Stimulated activated CD8-positive, alpha-beta memory T cell treated with anti-CD3 and anti-CD28 coated beads, Interleukin-12 subunit alpha, Interleukin-12 subunit beta, amount 100 ng/mL, for 1 hour (primary cell): ENCODE measurements around the gene COCH.

Source experiments
- DNase-seq: peaks from one replicate; pipeline ENCODE4 v3.0.0-alpha.2; 2020; ENCODE audit warnings: low read depth

Gene COCH

DNA sequence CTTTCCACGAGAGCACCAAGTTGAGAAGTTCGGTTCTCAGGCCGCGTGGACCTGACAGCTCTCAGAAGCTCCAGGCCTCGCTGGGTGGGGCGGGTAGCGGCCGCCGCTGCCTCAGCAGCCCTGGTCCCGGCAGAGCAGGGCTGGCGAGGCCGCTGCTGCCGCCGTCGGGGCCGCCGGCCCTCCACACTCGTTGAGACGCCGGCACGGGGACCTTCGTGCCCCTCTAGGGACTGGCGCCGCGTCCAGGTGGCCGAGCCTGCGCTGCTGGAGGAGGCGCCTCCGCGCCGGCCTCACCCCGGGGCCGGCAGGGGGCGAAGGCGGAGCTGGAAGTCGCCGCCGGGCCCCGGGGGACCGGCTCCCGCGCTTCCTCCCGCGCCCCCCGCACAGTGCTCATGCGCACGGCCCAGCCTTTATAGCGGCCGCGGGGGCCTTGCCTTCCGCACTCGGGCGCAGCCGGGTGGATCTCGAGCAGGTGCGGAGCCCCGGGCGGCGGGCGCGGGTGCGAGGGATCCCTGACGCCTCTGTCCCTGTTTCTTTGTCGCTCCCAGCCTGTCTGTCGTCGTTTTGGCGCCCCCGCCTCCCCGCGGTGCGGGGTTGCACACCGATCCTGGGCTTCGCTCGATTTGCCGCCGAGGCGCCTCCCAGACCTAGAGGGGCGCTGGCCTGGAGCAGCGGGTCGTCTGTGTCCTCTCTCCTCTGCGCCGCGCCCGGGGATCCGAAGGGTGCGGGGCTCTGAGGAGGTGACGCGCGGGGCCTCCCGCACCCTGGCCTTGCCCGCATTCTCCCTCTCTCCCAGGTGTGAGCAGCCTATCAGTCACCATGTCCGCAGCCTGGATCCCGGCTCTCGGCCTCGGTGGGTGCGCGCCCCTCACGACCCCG is at the start of gene COCH:
Gene COCH, plus strand, starts transcription at position 440 of the 879 bp plus-strand sequence. Its CDS starts 380 bp downstream, at position 820.
- no peak for DNase-seq

GRCh38 chr14:30826070-30826469 is 48.3 kb upstream of the COCH start:
- DNase-seq: no peak

DNA sequence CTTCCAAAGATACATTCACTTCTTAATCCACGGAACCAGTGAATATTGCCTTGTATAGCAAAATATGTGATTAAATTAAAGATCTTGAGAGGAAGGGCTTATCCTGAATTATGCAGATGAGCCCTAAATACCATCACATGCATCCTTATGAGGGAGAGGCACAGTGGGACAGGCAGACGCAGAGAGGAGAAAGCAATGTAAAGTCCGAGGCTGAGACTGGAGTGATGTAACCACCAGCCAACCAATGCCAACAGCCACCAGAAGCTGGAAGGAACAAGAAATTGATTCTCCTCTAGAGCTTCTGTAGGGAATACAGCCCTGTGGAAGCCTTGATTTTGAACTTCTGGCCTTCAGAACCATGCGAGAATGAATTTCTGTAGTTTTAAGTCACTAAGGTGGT is 44.5 kb upstream of the COCH start:
- DNase-seq: no peak

- DNase-seq: no peak
Measured at GRCh38 chr14:30834353-30834752, 40.0 kb upstream of the COCH start.

DNA sequence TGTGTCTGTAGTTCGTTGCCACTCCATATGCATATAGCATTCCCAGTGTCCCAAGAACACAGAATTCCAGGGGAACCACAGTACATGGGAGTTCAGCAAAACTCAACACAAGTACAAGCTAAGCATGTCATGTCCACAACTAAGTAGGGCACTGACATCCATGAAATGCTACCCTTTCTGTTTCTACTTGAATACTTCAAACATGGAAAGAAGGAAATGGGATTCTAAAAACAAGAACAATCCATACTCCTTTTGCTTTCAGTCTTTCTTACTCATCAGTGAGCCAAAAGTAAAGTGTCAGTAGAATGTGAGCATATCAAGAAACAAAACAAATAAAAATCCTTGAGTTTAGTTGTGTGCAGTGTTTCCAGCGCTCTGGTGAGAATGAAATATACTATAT is 36.0 kb upstream of the COCH start:
- no peak for DNase-seq

GRCh38 chr14:30840086-30840779 is 34.1 kb upstream of the COCH start:
- no peak for DNase-seq

DNA sequence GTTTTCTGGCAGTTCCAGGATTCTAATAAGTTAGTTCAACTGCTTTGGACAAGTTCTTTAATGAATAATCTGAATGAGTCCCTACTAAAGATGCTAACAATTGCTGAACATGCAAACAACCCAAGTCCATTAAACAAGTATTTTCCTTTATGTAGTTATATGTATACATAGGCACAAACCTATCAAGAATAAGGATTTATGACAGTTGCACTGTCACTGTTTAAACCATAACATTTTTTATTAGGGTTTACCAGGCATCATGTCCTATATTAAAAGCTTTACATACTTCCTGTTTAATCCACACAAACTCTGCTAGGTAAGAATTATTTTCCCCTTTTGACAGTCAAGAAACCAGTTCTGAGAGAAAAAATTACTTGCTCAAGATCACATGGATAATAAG is 31.9 kb upstream of the COCH start:
- no peak for DNase-seq

DNA sequence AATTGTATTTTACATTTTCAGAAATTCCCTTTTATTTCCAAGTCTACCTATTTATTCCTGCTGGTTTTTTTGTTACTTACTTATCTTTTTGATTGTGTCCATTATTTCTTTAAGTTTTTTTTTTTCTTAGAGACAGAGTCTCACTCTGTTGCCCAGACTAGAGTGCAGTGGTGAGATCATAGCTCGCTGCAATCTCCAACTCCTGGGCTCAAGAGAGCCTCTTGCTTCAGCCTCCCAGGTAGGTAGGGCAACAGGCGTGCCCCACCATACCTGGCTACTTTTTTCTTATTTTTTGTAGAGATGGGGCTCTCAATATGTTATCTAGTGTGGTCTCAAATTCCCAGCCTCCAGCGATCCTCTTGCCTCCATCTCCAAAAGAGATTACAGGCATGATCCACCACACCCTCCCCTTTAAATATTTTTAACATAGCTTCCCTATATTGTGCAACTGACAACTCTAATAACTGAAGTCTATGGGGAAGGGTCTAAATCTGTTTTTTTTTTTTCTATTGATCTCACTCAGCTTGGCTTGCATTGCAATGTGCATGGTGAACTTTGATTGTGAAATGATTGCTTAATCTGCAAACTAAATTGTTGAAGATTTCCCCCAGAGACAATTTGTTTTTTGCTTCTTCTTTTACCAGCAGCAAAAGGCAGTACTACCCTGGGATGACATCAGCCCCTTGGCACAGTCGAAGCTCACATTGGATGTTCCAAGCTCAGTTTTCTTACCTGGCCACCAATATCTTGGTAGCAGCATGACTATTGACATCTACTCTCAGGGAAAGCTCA is 25.7 kb upstream of the COCH start:
- DNase-seq: no peak

GRCh38 chr14:30849354-30849753 is 25.0 kb upstream of the COCH start:
- DNase-seq: no peak

DNA sequence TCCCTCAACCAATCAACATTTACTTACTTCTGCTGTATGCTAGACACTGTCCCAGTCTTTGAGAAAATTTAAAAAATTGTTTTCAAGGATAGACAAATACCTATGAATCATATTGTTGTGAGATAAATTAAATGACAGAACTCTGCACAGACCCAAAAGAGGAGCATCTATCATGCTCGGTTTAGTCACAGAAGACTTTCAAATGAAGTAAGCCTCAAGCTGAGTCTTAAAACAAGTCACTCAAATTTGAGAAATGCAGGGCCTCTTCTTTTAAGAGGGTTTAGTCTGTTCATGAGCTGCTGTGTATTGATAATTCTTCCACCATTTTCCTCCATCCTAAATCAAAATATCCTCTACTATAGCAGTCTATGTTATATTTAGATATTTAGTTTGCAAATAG is 24.4 kb upstream of the COCH start:
- DNase-seq: no peak

GRCh38 chr14:30853946-30854345 is 20.4 kb upstream of the COCH start:
- no peak for DNase-seq

- DNase-seq: no peak
Measured at GRCh38 chr14:30854492-30854891, 19.9 kb upstream of the COCH start.

GRCh38 chr14:30855345-30856037 is 18.9 kb upstream of the COCH start:
- no peak for DNase-seq

- no peak for DNase-seq
Measured at GRCh38 chr14:30861200-30861599, 13.2 kb upstream of the COCH start.

GRCh38 chr14:30864934-30865333 is 9.4 kb upstream of the COCH start:
- no peak for DNase-seq

GRCh38 chr14:30868736-30869135 is 5.6 kb upstream of the COCH start:
- no peak for DNase-seq

DNA sequence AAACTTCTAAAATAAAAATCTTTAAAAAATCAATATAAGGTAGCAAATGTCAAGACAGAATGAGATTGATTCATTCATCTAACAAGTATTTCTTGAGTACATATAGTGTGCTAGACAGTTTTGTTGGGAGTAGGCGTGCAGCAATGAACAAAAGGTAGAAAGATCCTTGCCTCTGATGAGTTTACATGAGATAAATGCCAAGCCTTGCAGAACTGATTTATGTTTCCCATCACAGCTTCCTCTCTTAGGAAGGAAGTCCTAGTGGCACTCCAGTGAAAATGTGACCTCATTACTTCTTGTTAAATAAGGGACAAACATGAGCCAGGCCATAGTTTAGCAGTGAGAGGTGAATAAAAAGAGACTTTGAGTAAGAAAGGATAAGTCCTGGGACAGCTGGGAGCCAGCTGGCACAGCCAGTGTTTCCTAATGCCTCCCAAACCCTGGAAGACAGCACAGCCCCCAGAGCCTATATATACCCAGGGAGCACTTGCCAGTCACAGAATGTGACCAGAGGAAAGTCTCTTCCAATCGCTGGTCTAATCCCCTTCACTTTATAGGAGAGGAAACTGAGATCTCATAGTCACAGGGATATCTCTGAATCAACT is 4.7 kb upstream of the COCH start:
- DNase-seq: no peak

- no peak for DNase-seq
Measured at GRCh38 chr14:30872602-30873001, 1.8 kb upstream of the COCH start.

- DNase-seq: no peak
Measured at GRCh38 chr14:30873308-30874119, 845 bp upstream of the COCH start.

GRCh38 chr14:30874999-30875787 is 834 bp downstream of the COCH start:
- no peak for DNase-seq
